Erythroblast (primary cell): ENCODE data around the gene SPATS2L.

Experiments used
- GATA1 ChIP-seq: IDR thresholded peaks from 2 replicates; pipeline ENCODE4 v1.6.1; 2011; ENCODE audit warnings: low read depth, mild to moderate bottlenecking, control low read depth, low read length, moderate library complexity
- POLR2A ChIP-seq: IDR thresholded peaks from 2 replicates; pipeline ENCODE4 v1.6.1; 2011; ENCODE audit warnings: mild to moderate bottlenecking, low read length

DNA sequence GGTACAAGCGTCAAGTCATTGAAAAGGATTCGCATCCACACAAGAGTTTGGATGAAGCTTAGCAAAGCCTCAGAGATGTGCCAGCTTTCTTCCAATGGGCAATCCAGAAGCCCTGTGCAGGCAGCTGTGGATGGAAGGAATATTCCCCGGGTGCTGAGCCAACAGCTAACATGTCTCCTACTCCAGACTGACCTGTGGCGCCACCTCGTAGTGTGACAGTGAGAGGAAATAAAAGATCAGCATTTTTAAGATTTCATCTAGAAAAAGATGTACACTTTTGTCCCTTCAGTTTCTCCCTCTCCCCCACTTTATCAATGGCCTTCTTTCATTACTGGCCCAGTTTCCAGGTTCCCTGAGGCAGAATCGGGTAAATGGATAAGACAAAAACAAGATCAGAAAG lies 48.9 kb upstream of the SPATS2L start:
- TF ChIP-seq POLR2A (no peak), GATA1 (no peak)
